Stimulated activated naive B cell treated with anti-CD40 and anti-IgM and Interleukin-4, amounts not matched to agents 10 μg/mL and 1 μg/mL and 100 μg/mL, for 72 hours (primary cell): ENCODE results near the gene CCPG1.
"Not testable (repeated sequence)": the region's sequence is repeated elsewhere in the genome, so short reads cannot be mapped to it uniquely, and the experiment has no call there.

ENCODE experiments used
- ATAC-seq, 2 donors: fragments of 150-1000 bp; cut with Tn5 transposase; replicated peaks; 2 replicates each; pipeline ENCODE4 v1.10.0; 2021; ENCODE audit warnings: moderate library complexity in 1 of 2
- DNase-seq: peaks from one replicate; pipeline ENCODE4 v3.0.0; 2021
- H3K27ac Mint-ChIP-seq: one replicate; pipeline ENCODE4 v1.8.0; 2022; ENCODE audit warnings: mild to moderate bottlenecking, mixed read lengths
- H3K27me3 Mint-ChIP-seq, 2 donors: one replicate each; pipeline ENCODE4 v1.8.0; 2022; ENCODE audit warnings: mixed read lengths in 2 of 2
- H3K36me3 Mint-ChIP-seq, 2 donors: one replicate each; pipeline ENCODE4 v1.8.0; 2022; ENCODE audit warnings: mixed read lengths in 2 of 2, mild to moderate bottlenecking in 1 of 2
- H3K4me1 Mint-ChIP-seq, 2 donors: one replicate each; pipeline ENCODE4 v1.8.0; 2022; ENCODE audit warnings: mixed read lengths in 2 of 2, mild to moderate bottlenecking in 1 of 2
- H3K4me3 Mint-ChIP-seq, 2 donors: one replicate each; pipeline ENCODE4 v1.8.0; 2022; ENCODE audit warnings: mild to moderate bottlenecking in 2 of 2, mixed read lengths in 2 of 2, moderate library complexity in 1 of 2
- H3K9me3 Mint-ChIP-seq, 2 donors: one replicate each; pipeline ENCODE4 v1.8.0; 2022; ENCODE audit warnings: mixed read lengths in 2 of 2, mild to moderate bottlenecking in 1 of 2

Gene CCPG1

DNA sequence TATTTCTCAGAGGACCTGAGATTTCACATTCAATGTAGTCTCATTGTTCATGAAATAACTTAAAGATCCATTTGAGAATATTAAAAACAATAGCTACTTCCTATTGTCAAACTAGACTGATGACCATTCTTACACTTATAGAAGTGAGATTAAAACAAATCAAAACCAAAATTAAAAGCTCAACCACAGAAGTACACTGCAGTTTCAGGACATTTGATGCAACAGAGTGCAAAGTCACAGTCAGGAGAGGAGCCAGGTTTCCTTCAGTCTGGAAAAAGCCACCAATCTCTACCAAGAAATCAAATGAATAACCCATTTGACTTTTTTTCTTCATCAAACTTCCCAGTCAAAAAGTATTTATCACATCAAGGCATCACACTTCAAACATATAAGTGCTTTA, 5.5 kb downstream of the CCPG1 start:
- Mint-ChIP-seq H3K4me3 (no peak overlapping the region), H3K27me3 (no peaks in the 10 kb centered on the region), H3K27ac (peak overlapping the region; percentile 14), H3K36me3 (peaks cover 0 to 8% of the 10 kb centered on the region in 2 donors), H3K9me3 (no peaks in the 10 kb centered on the region), H3K4me1 (peaks cover 13 to 40% of the 10 kb centered on the region in 2 donors)
- DNase-seq (no peak), ATAC-seq (no peak)

GRCh38 chr15:55401786-55402246, 6.3 kb downstream of the CCPG1 start:
- no peak overlapping the region for H3K27ac Mint-ChIP-seq
- peaks cover 9 to 36% of the 10 kb centered on the region in 2 donors for H3K4me1 Mint-ChIP-seq
- H3K27me3 Mint-ChIP-seq, result no peaks in the 10 kb centered on the region
- H3K9me3 Mint-ChIP-seq, result no peaks in the 10 kb centered on the region
- H3K36me3 Mint-ChIP-seq, result peaks cover 2 to 12% of the 10 kb centered on the region in 2 donors
- DNase-seq (no peak), ATAC-seq (no peak)
- H3K4me3 Mint-ChIP-seq, result no peak overlapping the region

DNA sequence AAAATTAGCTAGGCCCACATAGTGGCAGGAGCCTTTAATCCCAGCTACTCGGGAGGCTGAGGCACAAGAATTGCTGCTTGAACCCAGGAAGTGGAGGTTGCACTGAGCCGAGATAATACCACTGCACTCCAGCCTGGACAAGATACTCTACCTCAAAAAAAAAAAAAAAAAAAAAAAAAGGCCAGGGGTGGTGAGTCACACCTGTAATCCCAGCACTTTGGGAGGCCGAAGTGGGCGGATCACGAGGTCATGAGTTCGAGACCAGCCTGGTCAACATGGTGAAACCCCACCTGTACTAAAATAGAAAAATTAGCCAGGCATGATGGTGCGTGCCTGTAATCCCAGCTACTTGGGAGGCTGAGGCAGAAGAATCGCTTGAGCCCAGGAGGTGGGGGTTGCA, 8.1 kb downstream of the CCPG1 start:
- Mint-ChIP-seq H3K36me3 (peaks cover 2 to 21% of the 10 kb centered on the region in 2 donors), H3K4me1 (peaks cover 10 to 30% of the 10 kb centered on the region in 2 donors)
- not testable (repeated sequence) for H3K4me3 Mint-ChIP-seq

DNA sequence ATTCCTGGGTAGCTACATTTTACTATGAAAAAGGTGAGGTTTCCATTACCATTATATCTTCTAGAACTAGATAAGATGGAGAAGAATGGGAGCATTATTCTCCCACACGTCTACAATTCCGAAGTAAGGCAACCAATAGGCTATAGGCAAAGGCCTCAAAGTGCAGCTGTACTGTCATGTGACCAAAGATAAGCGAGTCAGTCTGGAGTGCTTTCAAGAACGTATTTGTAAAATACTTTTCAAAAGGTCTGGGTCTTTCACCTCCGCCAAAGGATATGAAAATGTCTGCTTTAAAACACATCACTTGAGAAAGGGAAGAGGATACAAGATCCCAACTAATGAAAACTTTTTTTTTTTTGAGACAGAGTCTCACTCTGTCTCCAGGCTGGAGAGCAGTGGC, 9.9 kb downstream of the CCPG1 start:
- no peaks in the 10 kb centered on the region for H3K27me3 Mint-ChIP-seq

More for the DNA sequence above, 8.1 kb downstream of the CCPG1 start:
- not testable (repeated sequence) for DNase-seq, H3K27me3 Mint-ChIP-seq, H3K9me3 Mint-ChIP-seq, ATAC-seq, H3K27ac Mint-ChIP-seq

DNA sequence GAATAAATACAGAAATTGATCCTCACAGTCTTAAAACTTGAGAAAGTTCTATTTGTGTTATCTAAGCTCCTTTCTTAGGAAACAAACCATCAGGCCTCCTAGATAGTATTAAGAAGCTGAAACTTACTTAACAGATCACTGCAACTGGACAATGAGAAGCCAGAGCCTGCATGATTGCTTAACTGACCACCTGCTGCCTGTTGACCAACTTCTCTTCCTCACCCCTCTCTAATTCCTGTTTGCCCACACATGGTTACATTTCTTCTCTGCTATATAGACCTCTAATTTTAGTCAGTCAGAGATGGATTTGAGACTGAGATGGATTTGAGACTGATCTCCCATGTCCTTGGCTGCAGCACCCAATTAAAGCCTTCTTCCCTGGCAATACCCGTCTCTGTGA, 13.5 kb downstream of the CCPG1 start:
- no peak for ATAC-seq
- DNase-seq, result no peak
- Mint-ChIP-seq H3K36me3 (peaks cover 2 to 20% of the 10 kb centered on the region in 2 donors), H3K4me1 (peaks cover 5 to 8% of the 10 kb centered on the region in 2 donors), H3K27me3 (no peaks in the 10 kb centered on the region), H3K27ac (no peak overlapping the region), H3K9me3 (peaks cover 0 to 2% of the 10 kb centered on the region in 2 donors), H3K4me3 (no peak overlapping the region)

More for the DNA sequence above, 9.9 kb downstream of the CCPG1 start:
- ATAC-seq (no peak), DNase-seq (no peak)
- H3K4me1 Mint-ChIP-seq, result peaks cover 13 to 15% of the 10 kb centered on the region in 2 donors
- peaks cover 2 to 24% of the 10 kb centered on the region in 2 donors for H3K36me3 Mint-ChIP-seq
- H3K27ac Mint-ChIP-seq, result no peak overlapping the region
- no peak overlapping the region for H3K4me3 Mint-ChIP-seq
- peaks cover 0 to 2% of the 10 kb centered on the region in 2 donors for H3K9me3 Mint-ChIP-seq

GRCh38 chr15:55389264-55389607, 18.9 kb downstream of the CCPG1 start:
- H3K27me3 Mint-ChIP-seq, result no peaks in the 10 kb centered on the region
- DNase-seq (no peak), ATAC-seq (no peak)
- no peak overlapping the region for H3K27ac Mint-ChIP-seq
- H3K9me3 Mint-ChIP-seq, result no peaks in the 10 kb centered on the region
- H3K36me3 Mint-ChIP-seq, result peaks cover 5 to 16% of the 10 kb centered on the region in 2 donors
- peaks cover 0 to 3% of the 10 kb centered on the region in 2 donors for H3K4me1 Mint-ChIP-seq
- H3K4me3 Mint-ChIP-seq, result no peak overlapping the region

DNA sequence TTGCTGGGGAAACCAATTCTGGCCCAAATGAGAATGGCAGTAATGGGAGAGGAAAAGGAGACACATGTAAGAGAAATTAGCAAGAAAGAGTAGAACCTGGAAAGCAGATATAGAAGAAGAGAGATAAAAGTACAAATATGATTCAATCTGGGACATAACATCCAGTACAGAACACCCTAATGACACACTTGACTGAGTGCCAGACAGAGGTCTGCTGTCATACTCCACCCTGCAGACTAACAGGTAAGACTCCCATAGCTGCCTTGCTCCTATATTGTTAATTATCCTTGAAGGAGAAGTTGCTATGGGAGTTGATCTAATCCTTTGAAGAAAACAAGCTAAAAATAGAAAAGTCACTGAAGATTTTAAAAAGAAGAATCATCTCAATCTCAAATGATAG, 21.1 kb downstream of the CCPG1 start:
- peaks cover 0 to 2% of the 10 kb centered on the region in 2 donors for H3K4me1 Mint-ChIP-seq
- ATAC-seq, result no peak
- H3K4me3 Mint-ChIP-seq, result no peak overlapping the region
- no peak overlapping the region for H3K27ac Mint-ChIP-seq
- no peaks in the 10 kb centered on the region for H3K9me3 Mint-ChIP-seq
- no peak for DNase-seq
- peaks cover 15 to 34% of the 10 kb centered on the region in 2 donors for H3K36me3 Mint-ChIP-seq
- H3K27me3 Mint-ChIP-seq, result no peaks in the 10 kb centered on the region

DNA sequence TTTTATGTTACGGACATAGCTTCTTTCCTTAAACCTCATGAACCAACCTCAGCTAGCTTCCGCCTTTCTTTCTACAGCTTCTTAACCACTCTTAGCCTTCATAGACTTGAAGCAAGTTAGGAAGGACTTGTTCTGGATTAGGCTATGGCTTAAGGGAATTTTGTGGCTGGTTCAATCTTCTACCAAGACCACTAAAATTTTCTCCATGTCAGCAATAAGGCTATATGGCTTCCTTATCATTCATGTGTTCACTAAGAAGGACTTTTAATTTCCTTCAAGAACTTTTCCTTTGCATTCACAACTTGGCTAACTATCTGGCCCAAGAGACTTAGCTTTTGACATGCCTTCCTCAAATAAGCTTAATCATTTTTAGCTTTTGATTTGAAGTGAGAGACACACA, 24.5 kb downstream of the CCPG1 start:
- H3K4me1 Mint-ChIP-seq, result no peaks in the 10 kb centered on the region
- peaks cover 15 to 35% of the 10 kb centered on the region in 2 donors for H3K36me3 Mint-ChIP-seq
- H3K27ac Mint-ChIP-seq, result no peak overlapping the region
- no peak overlapping the region for H3K4me3 Mint-ChIP-seq
- no peaks in the 10 kb centered on the region for H3K27me3 Mint-ChIP-seq
- ATAC-seq, result no peak
- DNase-seq, result no peak
- no peaks in the 10 kb centered on the region for H3K9me3 Mint-ChIP-seq

DNA sequence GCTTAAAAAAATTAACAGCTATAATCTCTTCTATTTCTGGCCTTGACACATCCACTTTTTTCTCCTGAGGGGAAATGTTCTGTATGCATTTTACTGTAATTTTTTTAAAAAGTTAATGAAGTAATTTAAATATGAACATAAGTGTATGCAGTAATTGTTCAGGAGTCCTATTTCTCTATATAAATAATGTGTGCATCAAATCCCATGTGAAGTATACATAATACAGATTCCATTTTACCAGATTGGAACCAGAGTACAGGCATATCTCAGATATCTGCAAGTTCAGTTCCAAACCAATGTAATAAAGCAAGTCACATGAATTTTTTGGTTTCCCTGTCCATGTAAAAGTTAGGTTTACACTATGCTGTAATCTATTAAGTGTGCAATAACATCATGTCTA, 26.6 kb downstream of the CCPG1 start:
- H3K27ac Mint-ChIP-seq, result no peak overlapping the region
- H3K27me3 Mint-ChIP-seq, result no peaks in the 10 kb centered on the region
- no peak for DNase-seq
- H3K36me3 Mint-ChIP-seq, result peaks cover 15 to 31% of the 10 kb centered on the region in 2 donors
- no peaks in the 10 kb centered on the region for H3K9me3 Mint-ChIP-seq
- no peak for ATAC-seq
- H3K4me1 Mint-ChIP-seq, result no peaks in the 10 kb centered on the region
- H3K4me3 Mint-ChIP-seq, result no peak overlapping the region

- H3K9me3 Mint-ChIP-seq, result no peaks in the 10 kb centered on the region
- peaks cover 10 to 30% of the 10 kb centered on the region in 2 donors for H3K36me3 Mint-ChIP-seq
- ATAC-seq (no peak), DNase-seq (no peak)
- H3K4me1 Mint-ChIP-seq, result no peaks in the 10 kb centered on the region
- H3K4me3 Mint-ChIP-seq, result no peak overlapping the region
- H3K27ac Mint-ChIP-seq, result no peak overlapping the region
- no peaks in the 10 kb centered on the region for H3K27me3 Mint-ChIP-seq
These were observed 29.1 kb downstream of the CCPG1 start for GRCh38 chr15:55379095-55379494.

DNA sequence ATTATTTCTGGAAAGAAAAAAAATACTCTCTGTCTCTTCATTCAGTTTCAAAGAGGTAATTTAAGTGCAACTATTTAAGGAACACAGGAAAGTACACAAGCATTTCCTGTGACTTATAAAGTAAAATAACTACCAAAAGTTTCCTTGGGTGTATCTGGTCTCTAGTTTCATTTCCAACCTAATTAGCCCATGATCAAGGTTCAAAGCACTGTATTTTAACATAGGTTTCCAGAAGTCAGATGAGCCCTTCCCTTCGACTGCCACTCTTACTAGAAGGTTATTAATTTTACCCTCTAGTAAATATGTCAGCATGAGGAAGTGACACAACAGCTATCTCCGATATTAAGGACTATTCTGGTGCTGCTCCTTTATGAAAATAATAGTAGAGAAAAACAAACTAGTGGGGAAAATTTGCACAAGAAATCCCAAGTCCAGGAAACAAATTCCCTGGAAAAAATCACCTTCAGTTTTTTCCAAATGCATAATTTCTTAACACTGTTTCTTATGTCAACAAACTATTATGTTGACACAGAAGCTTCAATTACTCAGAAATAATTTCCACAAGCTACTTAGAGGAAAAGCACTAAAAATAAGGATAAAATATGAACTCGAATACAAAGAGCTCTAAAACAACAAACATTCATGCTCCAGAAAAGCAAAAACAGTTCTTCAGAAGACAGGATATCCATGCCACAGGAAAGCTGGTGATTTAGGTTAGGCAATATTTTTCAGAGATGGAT, 35.3 kb downstream of the CCPG1 start:
- Mint-ChIP-seq H3K36me3 (peaks cover 10 to 17% of the 10 kb centered on the region in 2 donors), H3K27me3 (no peaks in the 10 kb centered on the region), H3K9me3 (no peaks in the 10 kb centered on the region), H3K27ac (peak overlapping the region; percentile 76), H3K4me1 (peaks cover 11 to 15% of the 10 kb centered on the region in 2 donors), H3K4me3 (peak overlapping the region in 1 of 2 donors; percentile 32)
- DNase-seq (no peak), ATAC-seq (peak; percentile 50 to 61)

DNA sequence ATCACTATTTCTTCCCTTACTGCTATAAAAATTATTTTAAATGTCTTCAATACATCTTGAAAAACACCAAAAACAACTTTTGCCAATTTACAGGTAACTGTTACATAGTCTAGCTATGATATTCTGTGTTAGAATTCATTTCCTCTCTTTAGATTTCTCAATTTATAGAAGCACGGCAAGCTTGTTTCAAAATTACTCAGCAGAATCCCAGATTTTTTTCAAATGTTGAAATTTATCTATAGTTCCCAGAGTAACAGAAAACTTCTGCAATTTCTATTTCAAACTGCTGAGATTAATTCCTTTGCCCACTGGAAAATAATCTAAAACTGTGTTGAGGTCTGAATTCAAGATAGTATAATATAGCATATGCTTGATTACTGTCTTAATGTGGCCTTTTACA, 41.2 kb downstream of the CCPG1 start:
- no peak overlapping the region for H3K4me3 Mint-ChIP-seq

GRCh38 chr15:55362641-55363040, 45.5 kb downstream of the CCPG1 start:
- Mint-ChIP-seq H3K36me3 (peaks cover 3 to 24% of the 10 kb centered on the region in 2 donors), H3K27me3 (no peaks in the 10 kb centered on the region), H3K27ac (no peak overlapping the region), H3K9me3 (no peaks in the 10 kb centered on the region), H3K4me1 (peaks cover 3 to 9% of the 10 kb centered on the region in 2 donors), H3K4me3 (no peak overlapping the region)
- DNase-seq (no peak), ATAC-seq (no peak)

More for the DNA sequence above, 41.2 kb downstream of the CCPG1 start:
- DNase-seq (no peak), ATAC-seq (no peak)
- H3K4me1 Mint-ChIP-seq, result peaks cover 0 to under 1% of the 10 kb centered on the region in 2 donors
- no peak overlapping the region for H3K27ac Mint-ChIP-seq
- no peaks in the 10 kb centered on the region for H3K9me3 Mint-ChIP-seq
- peaks cover 8 to 9% of the 10 kb centered on the region in 2 donors for H3K36me3 Mint-ChIP-seq
- no peaks in the 10 kb centered on the region for H3K27me3 Mint-ChIP-seq

DNA sequence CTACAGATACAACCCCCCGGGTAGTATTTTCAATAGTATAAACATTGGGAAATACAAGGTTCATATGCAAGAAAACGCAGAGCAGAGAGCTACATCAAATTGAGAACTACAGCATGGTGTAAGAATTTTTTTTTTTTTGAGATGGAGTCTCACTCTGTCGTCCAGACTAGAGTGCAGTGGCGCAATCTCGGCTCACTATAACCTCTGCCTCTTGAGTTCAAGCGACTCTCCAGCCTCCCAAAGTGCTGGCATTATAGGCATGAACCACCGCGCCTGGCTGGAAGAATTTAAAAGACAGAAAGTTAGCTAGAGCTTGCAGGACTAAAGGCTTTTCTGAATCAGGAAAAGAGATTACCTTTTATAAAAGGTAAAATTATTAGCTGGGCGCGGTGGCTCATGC, 47.1 kb downstream of the CCPG1 start:
- Mint-ChIP-seq H3K27ac (no peak overlapping the region), H3K4me3 (no peak overlapping the region), H3K9me3 (no peaks in the 10 kb centered on the region), H3K36me3 (peaks cover 10 to 33% of the 10 kb centered on the region in 2 donors), H3K27me3 (no peaks in the 10 kb centered on the region), H3K4me1 (peaks cover 3 to 9% of the 10 kb centered on the region in 2 donors)
- no peak for DNase-seq
- ATAC-seq, result no peak

DNA sequence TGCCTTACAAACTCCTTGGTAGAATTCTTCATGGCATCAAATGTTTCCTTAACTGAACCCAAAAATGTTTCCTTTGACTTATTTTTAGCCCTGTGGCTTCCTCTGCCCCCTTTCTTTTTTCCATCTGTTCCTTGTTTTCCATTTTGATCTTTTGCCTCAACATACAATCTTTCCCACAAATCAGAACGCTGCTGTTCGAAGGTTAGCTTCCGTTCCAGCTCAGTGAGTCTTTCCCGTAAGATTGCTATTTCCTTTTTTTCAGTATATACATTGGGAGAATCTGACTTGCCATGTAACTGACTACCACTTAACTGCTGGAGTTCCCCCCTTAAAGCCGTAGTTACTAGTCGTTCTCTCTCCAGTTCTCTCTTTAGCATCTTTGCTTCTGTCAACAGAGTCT, 47.9 kb downstream of the CCPG1 start:
- H3K27ac Mint-ChIP-seq, result peak overlapping the region; percentile 4
- H3K4me3 Mint-ChIP-seq, result no peak overlapping the region
- H3K36me3 Mint-ChIP-seq, result peaks cover 10 to 37% of the 10 kb centered on the region in 2 donors
- ATAC-seq (no peak), DNase-seq (no peak)
- no peaks in the 10 kb centered on the region for H3K27me3 Mint-ChIP-seq
- H3K4me1 Mint-ChIP-seq, result peaks cover 3 to 9% of the 10 kb centered on the region in 2 donors
- no peaks in the 10 kb centered on the region for H3K9me3 Mint-ChIP-seq
